Measurements from ENCODE around the gene PIGN.

DNA sequence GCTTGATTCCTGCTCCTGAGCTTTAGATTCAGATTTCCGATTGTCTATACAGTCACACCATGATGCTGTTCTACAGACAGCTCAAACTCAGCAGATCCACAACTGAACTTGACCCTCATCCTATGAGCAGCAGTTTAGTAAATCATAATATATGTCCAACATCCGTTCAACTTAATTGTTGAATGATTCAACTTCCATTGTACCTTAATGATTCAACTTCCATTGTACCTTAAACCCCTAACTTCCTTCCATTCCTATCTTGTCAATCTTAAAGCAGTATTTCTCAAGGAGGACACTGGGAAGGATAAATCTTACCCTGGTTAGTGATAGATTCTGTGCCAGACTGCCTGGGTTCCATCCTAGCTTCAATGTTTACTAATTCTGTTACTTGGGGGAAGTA, 60.1 kb downstream of the PIGN start:
- TF ChIP-seq POLR2A (IDR thresholded peaks at IDR 0.05) = no peak
- TF ChIP-seq, protein P1, sequence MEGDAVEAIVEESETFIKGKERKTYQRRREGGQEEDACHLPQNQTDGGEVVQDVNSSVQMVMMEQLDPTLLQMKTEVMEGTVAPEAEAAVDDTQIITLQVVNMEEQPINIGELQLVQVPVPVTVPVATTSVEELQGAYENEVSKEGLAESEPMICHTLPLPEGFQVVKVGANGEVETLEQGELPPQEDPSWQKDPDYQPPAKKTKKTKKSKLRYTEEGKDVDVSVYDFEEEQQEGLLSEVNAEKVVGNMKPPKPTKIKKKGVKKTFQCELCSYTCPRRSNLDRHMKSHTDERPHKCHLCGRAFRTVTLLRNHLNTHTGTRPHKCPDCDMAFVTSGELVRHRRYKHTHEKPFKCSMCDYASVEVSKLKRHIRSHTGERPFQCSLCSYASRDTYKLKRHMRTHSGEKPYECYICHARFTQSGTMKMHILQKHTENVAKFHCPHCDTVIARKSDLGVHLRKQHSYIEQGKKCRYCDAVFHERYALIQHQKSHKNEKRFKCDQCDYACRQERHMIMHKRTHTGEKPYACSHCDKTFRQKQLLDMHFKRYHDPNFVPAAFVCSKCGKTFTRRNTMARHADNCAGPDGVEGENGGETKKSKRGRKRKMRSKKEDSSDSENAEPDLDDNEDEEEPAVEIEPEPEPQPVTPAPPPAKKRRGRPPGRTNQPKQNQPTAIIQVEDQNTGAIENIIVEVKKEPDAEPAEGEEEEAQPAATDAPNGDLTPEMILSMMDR (IDR thresholded peaks at IDR 0.05) = no peak
